BJ (cell line): ENCODE data around the gene SETD2. TPM values are rescaled to one million over a fixed set of nuclear protein-coding genes. Genes with fewer than 3 reads are reported as not detected.

ENCODE experiments used
- CTCF ChIA-PET: fragments of 350-600 bp; formaldehyde crosslinking; extraction: SDS; loops from one replicate; lab custom pipeline; 2021; ENCODE audit warnings: antibody characterized with exemption, inconsistent platforms; lab: Yijun Ruan, JAX
- POLR2A ChIA-PET: fragments of 300-600 bp; sonication (Branson Sonifier 250); formaldehyde crosslinking; extraction: SDS; loops from one replicate; lab custom pipeline; 2021; ENCODE audit warnings: antibody characterized with exemption; lab: Charles Lee
- DNase-seq: peaks from one replicate; pipeline ENCODE4 v3.0.0-alpha.2; 2011; ENCODE audit warnings: low read depth
- H3K27me3 ChIP-seq: 2 replicates; pipeline ENCODE4 v1.6.0; 2011; ENCODE audit warnings: low read length; ENCODE audit not compliant: control insufficient read depth, insufficient read depth
- H3K36me3 ChIP-seq: 2 replicates; pipeline ENCODE4 v1.5.1; 2011; ENCODE audit warnings: low read length; ENCODE audit not compliant: control insufficient read depth, insufficient read depth
- H3K4me3 ChIP-seq: 2 replicates; pipeline ENCODE4 v1.5.1; 2011; ENCODE audit warnings: low read depth, mild to moderate bottlenecking, control low read depth, low read length
- polyA plus RNA-seq: library from polyadenylated mRNA; depleted of rRNA; stranded (reverse); fragments of >200 nt; gene quantifications from 2 replicates; pipeline ENCODE4 v1.2.3, GENCODE V29; 2011
- TF ChIP-seq, protein P1 (sequence below): IDR thresholded peaks from 2 replicates; pipeline ENCODE4 v1.5.1; 2011; ENCODE audit warnings: low read depth, mild to moderate bottlenecking, control low read depth, inconsistent platforms, low read length, moderate library complexity; ENCODE audit not compliant: insufficient read depth

SETD2 gene
- polyA plus RNA-seq, 1 experiment: 12.9 TPM

- POLR2A ChIA-PET: no interaction called here
- CTCF ChIA-PET: interaction anchor here (1.0 kb wide), 1 partner anchor 10 kb away, joined by 4 read pairs; no protein-coding TSS in a partner anchor
Observed at GRCh38 chr3:46987743-46988401, 176.0 kb downstream of the SETD2 start.

GRCh38 chr3:46987319-46987742, 176.6 kb downstream of the SETD2 start:
- TF ChIP-seq, protein P1, sequence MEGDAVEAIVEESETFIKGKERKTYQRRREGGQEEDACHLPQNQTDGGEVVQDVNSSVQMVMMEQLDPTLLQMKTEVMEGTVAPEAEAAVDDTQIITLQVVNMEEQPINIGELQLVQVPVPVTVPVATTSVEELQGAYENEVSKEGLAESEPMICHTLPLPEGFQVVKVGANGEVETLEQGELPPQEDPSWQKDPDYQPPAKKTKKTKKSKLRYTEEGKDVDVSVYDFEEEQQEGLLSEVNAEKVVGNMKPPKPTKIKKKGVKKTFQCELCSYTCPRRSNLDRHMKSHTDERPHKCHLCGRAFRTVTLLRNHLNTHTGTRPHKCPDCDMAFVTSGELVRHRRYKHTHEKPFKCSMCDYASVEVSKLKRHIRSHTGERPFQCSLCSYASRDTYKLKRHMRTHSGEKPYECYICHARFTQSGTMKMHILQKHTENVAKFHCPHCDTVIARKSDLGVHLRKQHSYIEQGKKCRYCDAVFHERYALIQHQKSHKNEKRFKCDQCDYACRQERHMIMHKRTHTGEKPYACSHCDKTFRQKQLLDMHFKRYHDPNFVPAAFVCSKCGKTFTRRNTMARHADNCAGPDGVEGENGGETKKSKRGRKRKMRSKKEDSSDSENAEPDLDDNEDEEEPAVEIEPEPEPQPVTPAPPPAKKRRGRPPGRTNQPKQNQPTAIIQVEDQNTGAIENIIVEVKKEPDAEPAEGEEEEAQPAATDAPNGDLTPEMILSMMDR: no peak
- ChIA-PET POLR2A (no interaction called here), CTCF (interaction anchor here (1.0 kb wide), 1 partner anchor 11 kb away, joined by 4 read pairs; no protein-coding TSS in a partner anchor)
- Histone ChIP-seq H3K4me3 (no peak overlapping the region), H3K36me3 (no peaks in the 10 kb centered on the region; the same call in 1 of the 2 replicates), H3K27me3 (no peaks in the 10 kb centered on the region)
- no peak for DNase-seq

More at GRCh38 chr3:46987743-46988401, 176.0 kb downstream of the SETD2 start:
- TF ChIP-seq, protein P1: no peak
- Histone ChIP-seq H3K4me3 (no peak overlapping the region), H3K27me3 (no peaks in the 10 kb centered on the region), H3K36me3 (no peaks in the 10 kb centered on the region; the same call in 1 of the 2 replicates)
- no peak for DNase-seq

DNA sequence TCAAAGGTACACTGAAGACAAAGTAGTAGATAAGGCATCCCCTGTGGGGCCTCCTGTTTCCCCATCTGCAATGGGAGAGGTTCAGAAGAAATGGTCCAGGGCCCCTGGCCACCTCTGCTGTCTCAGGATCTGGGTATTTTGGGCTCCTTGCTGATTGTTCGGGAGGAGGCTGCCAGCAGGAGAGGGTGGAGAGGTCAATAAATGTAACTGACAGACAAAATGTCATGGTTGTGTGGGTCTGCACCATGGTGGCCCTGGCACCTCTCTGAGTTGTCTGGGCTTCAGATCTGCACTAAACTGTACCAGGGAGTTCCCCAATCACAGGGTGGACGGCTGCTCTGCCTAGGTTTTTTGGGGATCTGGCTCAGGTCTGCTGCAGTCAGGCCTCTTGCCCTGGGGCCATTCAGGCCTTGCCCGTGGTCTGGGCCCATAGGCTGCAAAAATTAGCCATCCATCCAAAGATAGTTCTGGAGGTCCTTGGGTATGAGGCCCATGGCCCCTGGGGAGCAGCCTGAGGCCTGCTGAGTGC, 177.1 kb downstream of the SETD2 start:
- ChIA-PET POLR2A (no interaction called here), CTCF (interaction anchor here (1.0 kb wide), 1 partner anchor 11 kb away, joined by 4 read pairs; no protein-coding TSS in a partner anchor)
- DNase-seq: no peak
- TF ChIP-seq, protein P1: no peak
- no peak overlapping the region for H3K4me3 ChIP-seq
- H3K27me3 ChIP-seq: no peaks in the 10 kb centered on the region
- H3K36me3 ChIP-seq: no peaks in the 10 kb centered on the region

DNA sequence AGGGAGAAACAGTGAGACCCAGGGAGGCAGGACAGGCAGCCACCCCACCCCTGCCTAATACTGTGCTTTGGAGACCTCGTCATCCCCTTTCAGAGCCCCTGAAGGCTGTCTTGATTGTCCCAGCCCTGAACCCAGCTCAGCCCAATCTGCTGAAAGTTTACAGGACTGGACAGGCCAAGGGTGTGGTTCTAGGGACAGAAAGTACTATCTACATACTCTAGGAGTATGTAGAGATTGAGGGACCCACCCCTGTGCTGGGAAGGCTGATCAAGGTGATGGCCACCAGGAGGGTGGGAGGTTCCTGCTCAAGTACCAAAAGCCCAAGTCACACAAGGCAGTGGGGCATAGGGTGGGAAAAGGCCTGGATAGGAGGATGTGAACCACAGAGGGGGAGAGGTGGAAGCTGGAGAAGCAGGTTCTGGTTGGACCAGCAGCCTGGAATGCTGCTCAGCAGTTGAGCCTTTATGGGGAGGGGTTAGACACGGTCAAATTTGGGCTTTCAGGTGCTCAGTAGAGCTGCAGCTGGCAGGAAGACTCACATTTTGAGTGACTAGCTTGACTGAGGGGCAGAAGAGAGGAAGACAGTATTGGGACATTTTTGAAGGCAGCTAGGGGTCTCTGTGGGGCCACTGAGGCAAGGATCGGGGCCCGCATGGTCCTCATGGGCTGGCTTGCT, 177.7 kb downstream of the SETD2 start:
- Histone ChIP-seq H3K4me3 (no peak overlapping the region), H3K27me3 (no peaks in the 10 kb centered on the region), H3K36me3 (no peaks in the 10 kb centered on the region)
- TF ChIP-seq, protein P1: no peak
- no peak for DNase-seq
- ChIA-PET CTCF (interaction anchor here (1.6 to 1.7 kb wide), 2 partner anchors 12 to 13 kb away, joined by 3 to 4 read pairs; no protein-coding TSS in a partner anchor), POLR2A (no interaction called here)

GRCh38 chr3:46985588-46985987, 178.3 kb downstream of the SETD2 start:
- Histone ChIP-seq H3K36me3 (no peaks in the 10 kb centered on the region), H3K4me3 (no peak overlapping the region), H3K27me3 (no peaks in the 10 kb centered on the region)
- TF ChIP-seq, protein P1: no peak
- ChIA-PET POLR2A (no interaction called here), CTCF (interaction anchor here (1.6 to 1.7 kb wide), 2 partner anchors 13 to 14 kb away, joined by 3 to 4 read pairs; no protein-coding TSS in a partner anchor)
- no peak for DNase-seq
